GM21619 (cell line): ENCODE results near the gene C1QTNF3.
A peak's percentile ranks its signal among the peaks of the same experiment; 100 is the strongest.

Experiments
- ATAC-seq: cut with Tn5 transposase; IDR thresholded peaks from one replicate; pipeline ENCODE4 v1.9.1; 2021; ENCODE audit not compliant: unreplicated experiment

The C1QTNF3 gene

GRCh38 chr5:34002629-34003328 is 40.2 kb downstream of the C1QTNF3 start:
- ATAC-seq: no peak

DNA sequence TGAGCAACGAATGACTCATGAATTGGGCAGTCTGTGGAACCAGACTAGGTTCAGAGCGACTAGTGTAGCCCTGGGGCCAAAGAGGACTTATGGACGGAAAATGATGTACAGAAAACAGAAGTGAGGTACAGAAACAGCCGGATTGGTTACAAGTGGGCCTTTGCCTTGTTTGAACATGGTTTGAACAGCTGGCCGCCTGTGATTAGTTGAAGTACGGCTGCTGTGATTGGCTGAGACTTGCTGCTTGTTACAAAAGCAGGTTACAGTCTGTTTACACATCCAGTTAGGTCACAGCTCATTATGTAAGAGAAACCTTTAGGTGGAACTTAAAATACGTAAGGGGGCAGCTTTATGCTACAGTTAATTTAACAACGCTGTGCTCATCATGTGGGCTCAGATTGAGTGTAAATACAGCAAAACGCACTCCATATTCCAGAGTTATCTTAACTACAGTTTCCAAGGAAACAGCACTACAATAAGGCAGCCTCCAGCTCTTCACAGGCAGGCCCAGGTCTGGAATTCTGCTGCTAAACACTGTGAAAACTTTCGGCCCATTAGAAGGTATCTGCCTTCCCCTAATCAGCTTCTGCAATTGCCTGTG is 41.7 kb downstream of the C1QTNF3 start:
- no peak for ATAC-seq

GRCh38 chr5:33999978-34000377 is 43.0 kb downstream of the C1QTNF3 start:
- no peak for ATAC-seq

DNA sequence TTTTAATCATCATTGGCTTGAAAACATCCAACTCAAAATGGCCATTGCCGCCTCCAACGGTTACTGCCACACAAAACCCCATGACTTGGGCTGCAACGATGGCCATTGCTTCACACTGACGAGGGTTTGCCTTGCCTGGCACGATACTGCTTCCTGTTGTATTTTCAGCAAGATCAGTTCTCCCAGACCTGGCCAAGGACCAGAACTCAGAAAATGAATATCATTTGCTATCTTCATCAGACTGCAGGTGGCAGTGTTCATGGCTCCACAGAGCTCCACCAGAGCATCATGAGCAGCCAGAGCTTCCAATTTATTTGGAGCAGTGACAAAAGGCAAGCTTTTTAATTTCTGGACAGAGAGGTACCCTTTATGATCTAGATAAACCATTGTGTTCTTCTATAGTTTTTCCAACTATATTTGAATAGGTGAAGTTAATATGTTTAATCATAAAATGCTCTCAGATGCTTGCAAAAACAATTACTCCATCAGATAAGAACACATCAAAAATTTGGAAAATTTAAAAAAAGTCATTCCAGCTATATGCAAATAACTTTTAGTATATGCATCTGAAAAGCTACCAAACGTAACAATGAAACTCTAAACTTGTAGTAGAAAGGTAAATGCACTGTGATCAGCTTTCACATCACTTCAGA is 45.6 kb downstream of the C1QTNF3 start:
- ATAC-seq: peak; percentile 68

DNA sequence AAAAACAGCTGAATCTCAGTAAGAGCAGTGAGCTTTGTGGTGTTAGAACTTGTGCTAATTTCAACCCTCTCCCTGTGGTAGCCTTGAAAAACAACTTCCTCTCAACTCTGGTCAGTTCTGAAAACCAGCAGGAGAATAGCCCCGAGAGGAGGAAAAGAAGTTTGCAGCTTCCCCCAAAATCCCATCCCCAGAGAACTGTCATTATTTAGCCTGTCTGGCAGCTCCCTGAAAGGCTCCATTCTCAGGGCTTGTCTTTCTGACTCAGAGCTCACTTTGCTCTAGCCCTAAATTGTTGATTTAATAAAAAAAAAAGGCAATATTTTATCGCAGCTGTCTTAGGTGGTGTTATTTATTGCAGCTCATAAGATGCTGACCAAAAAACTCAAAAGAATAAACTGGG is 47.1 kb downstream of the C1QTNF3 start:
- ATAC-seq: no peak

- ATAC-seq: no peak
Measured at GRCh38 chr5:33994845-33995244, 48.2 kb downstream of the C1QTNF3 start.

- ATAC-seq: no peak
Measured at GRCh38 chr5:33992864-33993263, 50.1 kb downstream of the C1QTNF3 start.

DNA sequence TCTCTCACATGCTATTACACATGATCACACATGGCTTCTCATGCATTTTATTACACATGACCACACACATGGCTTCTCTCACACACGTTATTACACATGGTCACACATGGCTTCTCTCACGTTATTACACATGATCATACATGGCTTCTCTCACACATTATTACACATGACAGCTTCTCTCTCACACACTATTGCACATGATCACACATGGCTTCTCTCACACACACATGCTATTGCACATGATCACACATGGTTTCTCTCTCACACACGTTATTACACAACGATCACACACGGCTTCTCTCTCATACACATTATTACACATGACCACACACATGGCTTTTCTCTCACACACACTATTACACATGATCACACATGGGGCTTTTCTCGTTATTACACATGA is 57.6 kb downstream of the C1QTNF3 start:
- no peak for ATAC-seq

DNA sequence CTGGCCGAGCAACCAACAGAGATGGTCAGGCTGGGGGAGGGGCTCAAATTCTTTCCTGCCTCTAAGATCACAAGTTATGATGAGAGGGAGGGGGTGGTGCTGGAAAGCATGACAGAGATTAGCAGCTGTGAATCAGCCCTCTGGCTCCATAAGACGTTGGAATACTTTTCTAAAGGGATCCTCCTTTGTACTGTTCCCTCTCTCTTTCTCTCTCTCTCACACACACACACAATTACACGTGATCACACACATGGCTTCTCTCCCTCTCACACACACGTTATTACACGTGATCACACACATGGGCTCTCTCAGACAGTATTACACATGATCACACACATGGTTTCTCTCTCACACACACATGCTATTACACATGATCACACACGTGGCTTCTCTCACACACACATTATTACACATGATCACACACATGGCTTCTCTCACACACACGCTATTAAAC is 58.3 kb downstream of the C1QTNF3 start, which contains the start of gene SLC45A2:
TSS of gene SLC45A2 (minus strand) at position 23 of the 454 bp plus-strand sequence. CDS start 110 bp downstream, outside the sequence.
- no peak for ATAC-seq

DNA sequence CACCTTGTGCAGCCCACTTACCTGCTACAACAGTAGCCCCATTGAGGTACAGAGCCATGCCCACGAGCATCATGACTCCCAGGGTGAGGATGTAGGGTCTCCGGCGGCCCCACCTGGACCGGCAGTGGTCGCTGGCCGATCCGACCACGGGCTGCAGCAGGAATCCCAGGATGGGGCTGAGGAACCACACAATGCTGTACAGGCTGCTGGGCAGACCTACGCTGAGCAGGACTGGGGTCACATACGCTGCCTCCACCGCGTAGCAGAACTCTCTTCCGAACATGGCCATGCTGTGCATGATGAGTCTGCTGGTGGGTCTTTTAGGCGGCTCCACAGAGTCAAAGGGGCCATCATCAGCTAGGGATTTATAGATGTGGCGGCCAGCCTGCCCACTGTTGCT is 58.8 kb downstream of the C1QTNF3 start:
- ATAC-seq: no peak

- ATAC-seq: no peak
Measured at GRCh38 chr5:33981408-33982162, 61.4 kb downstream of the C1QTNF3 start.

DNA sequence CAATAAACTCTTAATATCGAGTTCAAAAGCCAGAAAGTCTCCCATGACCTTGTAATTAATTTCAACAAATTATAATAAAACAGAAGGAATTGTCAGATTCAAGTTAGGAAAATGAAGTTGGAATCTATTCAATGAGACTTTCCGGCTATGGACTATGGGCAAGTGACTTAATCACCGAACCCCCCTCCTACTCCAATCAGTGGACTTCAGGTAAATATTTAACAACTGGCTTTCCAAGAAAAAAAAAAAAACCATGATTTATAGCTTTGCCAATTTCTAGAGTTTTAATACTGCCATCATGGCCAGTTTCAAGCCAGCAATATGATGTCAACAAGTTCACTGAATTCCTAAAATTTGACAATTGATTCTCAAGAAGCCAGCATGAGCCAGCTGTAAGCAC is 63.0 kb downstream of the C1QTNF3 start:
- no peak for ATAC-seq

GRCh38 chr5:33978306-33978705 is 64.7 kb downstream of the C1QTNF3 start:
- ATAC-seq: no peak

- no peak for ATAC-seq
Measured at GRCh38 chr5:33976307-33976706, 66.7 kb downstream of the C1QTNF3 start.

GRCh38 chr5:33975852-33976251 is 67.2 kb downstream of the C1QTNF3 start:
- ATAC-seq: no peak

GRCh38 chr5:33973271-33973670 is 69.7 kb downstream of the C1QTNF3 start:
- peak; percentile 65 for ATAC-seq

- peak; percentile 69 for ATAC-seq
Measured at GRCh38 chr5:33969572-33970452, 73.2 kb downstream of the C1QTNF3 start.

GRCh38 chr5:33968211-33969005 is 74.6 kb downstream of the C1QTNF3 start:
- ATAC-seq: no peak
